Measurements from ENCODE around the gene DDIT4.
A peak's percentile ranks its signal among the peaks of the same experiment; 100 is the strongest.
"Not testable (repeated sequence)": the region's sequence is repeated elsewhere in the genome, so short reads cannot be mapped to it uniquely, and the experiment has no call there.

Gene DDIT4

GRCh38 chr10:72297281-72297804, 23.6 kb downstream of the DDIT4 start:
- TF ChIP-seq CTCF (IDR thresholded peaks at IDR 0.05; ENCODE audit: low read depth, low read length, missing control alignments): no peak
- DNase-seq (ENCODE audit: low read depth): peak; percentile 88
- in situ Hi-C loops (cut with HindIII; ENCODE audit: low sequenced_read_pairs): no loop called here
- H3K4me3 ChIP-seq (ENCODE audit: low read depth, low read length): peak overlapping the region; percentile 48

GRCh38 chr10:72297805-72298591, 24.3 kb downstream of the DDIT4 start:
- peak overlapping the region; percentile 48 for H3K4me3 ChIP-seq (ENCODE audit: low read depth, low read length)
- TF ChIP-seq CTCF (IDR thresholded peaks at IDR 0.05; ENCODE audit: low read depth, low read length, missing control alignments): no peak
- DNase-seq (ENCODE audit: low read depth): peak; percentile 91
- in situ Hi-C loops (cut with HindIII; ENCODE audit: low sequenced_read_pairs): no loop called here

DNA sequence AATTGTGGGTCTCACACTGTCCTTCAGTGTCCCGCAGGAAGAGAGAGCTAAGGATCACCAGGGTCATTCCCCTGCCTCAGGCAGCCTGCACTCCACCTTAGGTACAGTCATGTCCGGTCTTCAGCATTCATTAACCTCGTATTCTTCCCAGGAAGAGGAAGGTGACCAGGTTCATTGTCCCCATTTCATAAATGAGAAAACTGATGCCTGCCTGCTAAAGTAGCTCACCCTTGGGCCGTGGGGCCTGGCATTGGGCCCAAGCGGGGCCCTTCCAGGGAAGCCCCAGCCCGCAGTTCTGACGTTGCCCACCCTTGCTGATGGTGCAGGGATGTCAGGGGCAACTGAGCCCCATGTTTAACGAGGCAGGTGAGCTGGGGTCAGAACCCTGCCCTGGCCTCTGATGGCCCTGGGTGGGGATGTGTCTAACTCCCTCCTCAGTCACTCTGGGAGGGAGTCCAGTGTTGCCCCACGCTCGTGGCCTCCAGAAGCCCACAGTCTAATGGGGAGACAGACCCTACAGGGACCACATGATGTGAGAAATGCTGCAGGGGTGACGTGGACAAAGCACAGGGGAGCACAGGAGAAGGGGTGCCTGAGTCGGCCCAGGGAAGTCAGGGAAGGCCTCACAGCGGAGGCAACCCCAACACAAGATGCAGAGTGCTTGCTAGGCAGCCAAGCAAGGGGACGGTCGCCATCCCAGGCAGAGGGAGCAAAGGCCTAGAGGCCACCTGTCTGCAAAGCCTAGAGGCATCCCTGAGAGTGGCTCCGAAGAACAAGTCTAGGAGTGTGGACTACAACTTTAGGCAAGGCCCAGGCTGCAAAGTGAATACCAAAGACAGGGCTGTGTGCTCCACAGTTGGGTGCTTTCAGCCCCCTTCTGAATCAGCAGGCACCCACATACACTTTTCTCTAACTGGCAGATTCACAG, 25.1 kb downstream of the DDIT4 start:
- no peak for TF ChIP-seq CTCF (IDR thresholded peaks at IDR 0.05; ENCODE audit: low read depth, low read length, missing control alignments)
- DNase-seq (ENCODE audit: low read depth): no peak
- H3K4me3 ChIP-seq (ENCODE audit: low read depth, low read length): no peak overlapping the region
- in situ Hi-C loops (cut with HindIII; ENCODE audit: low sequenced_read_pairs): no loop called here

GRCh38 chr10:72303424-72304128, 29.9 kb downstream of the DDIT4 start:
- in situ Hi-C loops (cut with HindIII; ENCODE audit: low sequenced_read_pairs): loop anchor here (25.0 kb wide), 1 partner anchor 416 kb away; no protein-coding TSS in a partner anchor
- DNase-seq (ENCODE audit: low read depth): no peak
- no peak for TF ChIP-seq CTCF (IDR thresholded peaks at IDR 0.05; ENCODE audit: low read depth, low read length, missing control alignments)
- H3K4me3 ChIP-seq (ENCODE audit: low read depth, low read length): no peak overlapping the region

GRCh38 chr10:72306215-72306760, 32.6 kb downstream of the DDIT4 start:
- H3K4me3 ChIP-seq (ENCODE audit: low read depth, low read length): no peak overlapping the region
- TF ChIP-seq CTCF (IDR thresholded peaks at IDR 0.05; ENCODE audit: low read depth, low read length, missing control alignments): no peak
- in situ Hi-C loops (cut with HindIII; ENCODE audit: low sequenced_read_pairs): loop anchor here (25.0 kb wide), 1 partner anchor 419 kb away; no protein-coding TSS in a partner anchor
- no peak for DNase-seq (ENCODE audit: low read depth)

- H3K4me3 ChIP-seq (ENCODE audit: low read depth, low read length); DNase-seq (ENCODE audit: low read depth): not testable (repeated sequence)
- in situ Hi-C loops (cut with HindIII; ENCODE audit: low sequenced_read_pairs): loop anchor here (25.0 kb wide), 1 partner anchor 420 kb away; no protein-coding TSS in a partner anchor
These were observed 34.0 kb downstream of the DDIT4 start for GRCh38 chr10:72307711-72308110.

Data from astrocyte of the cerebellum (primary cell).